Measurements from ENCODE around the gene SORCS2. TPM values are rescaled to one million over a fixed set of nuclear protein-coding genes. Genes with fewer than 3 reads are reported as not detected.
A peak's percentile ranks its signal among the peaks of the same experiment; 100 is the strongest.

SORCS2 gene
- total and polyA plus RNA-seq, 2 of the 4 experiments (the other 2 are of a cell fraction): 0.36 to 0.62 TPM

GRCh38 chr4:7339751-7340552, 147.6 kb downstream of the SORCS2 start:
- H2AFZ ChIP-seq (replicated peaks; ENCODE audit: low read length, poor library complexity): peak overlapping the region; percentile 58
- H4K20me1 ChIP-seq (ENCODE audit: insufficient read depth, low read length): no peaks in the 10 kb centered on the region
- H3K9ac ChIP-seq (ENCODE audit: low read depth, low read length): no peak overlapping the region
- intact Hi-C loops (cut with micrococcal nuclease) (no loop called here), dilution Hi-C loops (cut with HindIII; ENCODE audit: low sequenced_read_pairs, unreplicated experiment) (no loop called here), in situ Hi-C loops (cut with MboI; ENCODE audit: low sequenced_read_pairs) (no loop called here)
- H3K56ac ChIP-seq (ENCODE audit: extremely low read depth, insufficient read depth, low read length): no peak overlapping the region
- no peak overlapping the region for H3K27ac ChIP-seq (ENCODE audit: insufficient read depth, low read length)
- H3K4ac ChIP-seq (ENCODE audit: low read depth, low read length): no peak overlapping the region
- 92% methylated on average over 6 of the region's 15 CpGs; no CpG with 5 or more reads in 1 of the 2 experiments for WGBS, 2 experiments (ENCODE audit: extremely low coverage in 2 of 2, insufficient read length in 1 of 2)
- ChIA-PET POLR2A (ENCODE audit: unreplicated experiment) (no interaction called here), CTCF (interaction anchor here (0.6 kb wide), 1 partner anchor 126 kb away, joined by 3 read pairs; no protein-coding TSS in a partner anchor)
- H3K9me3 ChIP-seq (ENCODE audit: control insufficient read depth, insufficient read depth, low read length): 0 out of 2 replicates have a peak, but pooled peaks cover 6% of the 10 kb centered on the region
- H3K9me1 ChIP-seq (ENCODE audit: insufficient read depth, low read length): no peaks in the 10 kb centered on the region
- no peak overlapping the region for H2BK5ac ChIP-seq (ENCODE audit: low read depth, low read length, poor library complexity, severe bottlenecking)
- no peak overlapping the region for H4K5ac ChIP-seq (ENCODE audit: low read depth, low read length)
- H3K18ac ChIP-seq (ENCODE audit: low read depth, low read length): no peak overlapping the region
- H3K36me3 ChIP-seq (ENCODE audit: control insufficient read depth, insufficient read depth, low read length): no peaks in the 10 kb centered on the region
- no peak for DNase-seq
- H3K4me3 ChIP-seq (ENCODE audit: insufficient read depth, low read depth, low read length): no peak overlapping the region
- BruUV-seq (replicated peaks): no TSS peak
- no peak overlapping the region for H2AK5ac ChIP-seq (ENCODE audit: low read depth, low read length)
- no peak overlapping the region for H2BK120ac ChIP-seq (ENCODE audit: low read depth, low read length)
- peaks cover 10% of the 10 kb centered on the region for H3K27me3 ChIP-seq (ENCODE audit: control insufficient read depth, insufficient read depth, low read length)
- no peak overlapping the region for H2BK15ac ChIP-seq (ENCODE audit: low read depth, low read length)
- H4K8ac ChIP-seq (ENCODE audit: low read depth in 2 of 2, low read length in 2 of 2): no peak overlapping the region
- no peak overlapping the region for H3K14ac ChIP-seq (replicated peaks; ENCODE audit: low read depth, low read length)
- no peak for ATAC-seq (ENCODE audit: low read depth)
- H3K4me2 ChIP-seq (ENCODE audit: low read depth, low read length): no peak overlapping the region
- no peaks in the 10 kb centered on the region for H3K79me1 ChIP-seq (ENCODE audit: low read depth in 1 of 2, low read length in 2 of 2)
- no peak overlapping the region for H3K23ac ChIP-seq (ENCODE audit: low read depth, low read length)
- no peak overlapping the region for H4K91ac ChIP-seq (ENCODE audit: insufficient read depth, low read depth, low read length)
- no peaks in the 10 kb centered on the region for H3K4me1 ChIP-seq (ENCODE audit: control insufficient read depth, insufficient read depth, low read length)
- H2BK20ac ChIP-seq (ENCODE audit: low read depth, low read length): no peak overlapping the region
- H2AK9ac ChIP-seq (replicated peaks; ENCODE audit: low read depth, low read length, poor library complexity): no peak overlapping the region
- no peak for TF ChIP-seq CEBPB (IDR thresholded peaks at IDR 0.05; ENCODE audit: low read depth, low read length)
- no peak for TF ChIP-seq RFX5 (IDR thresholded peaks at IDR 0.05; ENCODE audit: low read depth, low read length)
- TF ChIP-seq ELK1 (IDR thresholded peaks at IDR 0.05; ENCODE audit: borderline replicate concordance, low read depth, low read length): no peak
- TF ChIP-seq FOS (IDR thresholded peaks at IDR 0.05; ENCODE audit: low read depth, low read length): no peak
- no peak for TF ChIP-seq BHLHE40 (IDR thresholded peaks at IDR 0.05; ENCODE audit: low read depth, low read length)
- TF ChIP-seq RCOR1 (IDR thresholded peaks at IDR 0.05; ENCODE audit: insufficient replicate concordance, low read length): no peak
- no peak for TF ChIP-seq MAFK (IDR thresholded peaks at IDR 0.05; ENCODE audit: low read depth, low read length)
- no peak for TF ChIP-seq USF2 (IDR thresholded peaks at IDR 0.05; ENCODE audit: low read depth, low read length)
- TF ChIP-seq CHD1 (IDR thresholded peaks at IDR 0.05; ENCODE audit: low read depth, low read length): no peak
- no peak for TF ChIP-seq MXI1 (IDR thresholded peaks at IDR 0.05; ENCODE audit: borderline replicate concordance, low read depth, low read length)
- TF ChIP-seq RAD21 (IDR thresholded peaks at IDR 0.05; ENCODE audit: low read length): no peak
- no peak for TF ChIP-seq MAZ (IDR thresholded peaks at IDR 0.05; ENCODE audit: borderline replicate concordance, low read depth, low read length)
- no peak for TF ChIP-seq NFE2L2 (IDR thresholded peaks at IDR 0.05; ENCODE audit: low read depth, low read length)
- no peak for TF ChIP-seq CTCF (conservative IDR thresholded peaks at IDR 0.05; ENCODE audit: low read depth, low read length)
- TF ChIP-seq SMC3 (IDR thresholded peaks at IDR 0.05; ENCODE audit: low read depth, low read length): no peak
